Activated CD4-positive, alpha-beta T cell treated with anti-CD3 and anti-CD28 coated beads for 36 hours (primary cell): ENCODE results near the gene HJURP. TPM values are rescaled to one million over a fixed set of nuclear protein-coding genes. Genes with fewer than 3 reads are reported as not detected.

Source experiments
- ATAC-seq: fragments of 200-7000 bp; cut with Tn5 transposase; one replicate; pipeline ENCODE4 v1.10.0; 2021; ENCODE audit warnings: mild to moderate bottlenecking, moderate library complexity
- CTCF ChIA-PET: fragments of 350-600 bp; sonication (Branson Sonifier 250); formaldehyde crosslinking; loops from one replicate; lab custom pipeline; 2021; ENCODE audit warnings: antibody characterized with exemption; lab: Charles Lee
- POLR2A ChIA-PET: fragments of 350-600 bp; sonication (Branson Sonifier 250); formaldehyde crosslinking; loops from one replicate; lab custom pipeline; 2021; ENCODE audit warnings: antibody characterized with exemption, inconsistent platforms; lab: Charles Lee
- DNase-seq: peaks from one replicate; pipeline ENCODE4 v3.0.0-alpha.2; 2020
- H3K27ac Mint-ChIP-seq: one replicate; pipeline ENCODE4 v1.8.0; 2021; ENCODE audit warnings: mixed read lengths
- H3K27me3 Mint-ChIP-seq: one replicate; pipeline ENCODE4 v1.8.0; 2021; ENCODE audit warnings: mixed read lengths
- H3K36me3 Mint-ChIP-seq: one replicate; pipeline ENCODE4 v1.8.0; 2021; ENCODE audit warnings: low read depth, mixed read lengths
- H3K4me1 Mint-ChIP-seq: one replicate; pipeline ENCODE4 v1.8.0; 2021; ENCODE audit warnings: mixed read lengths
- H3K4me3 Mint-ChIP-seq: one replicate; pipeline ENCODE4 v1.8.0; 2021; ENCODE audit warnings: mild to moderate bottlenecking, moderate library complexity, mixed read lengths
- H3K9me3 Mint-ChIP-seq: one replicate; pipeline ENCODE4 v1.8.0; 2021; ENCODE audit warnings: low read depth, mixed read lengths
- intact Hi-C, 2 experiments: fragments of 100-400 bp; cut with DNase I in 1 of 2; cut with micrococcal nuclease in 1 of 2; formaldehyde crosslinking; loops; one replicate each; pipeline versions ENCODE4 v1.14.2 to v1.15.1; 2022 to 2024; cut with DNase I, micrococcal nuclease
- total RNA-seq, 2 experiments: library from RNA; stranded (reverse); gene quantifications; one replicate each; pipeline ENCODE4 v1.2.3, GENCODE V29; 2021

HJURP gene
- total RNA-seq, 2 experiments from 2014 or later, result 94.6 to 111 TPM

GRCh38 chr2:233865838-233866237 is 11.5 kb upstream of the HJURP start:
- ChIA-PET CTCF (interaction anchor here (2.3 kb wide), 1 partner anchor 10 kb away, joined by 12 read pairs; no protein-coding TSS in a partner anchor), POLR2A (no interaction called here)
- no peak overlapping the region for H3K27ac Mint-ChIP-seq
- ATAC-seq (no peak), DNase-seq (no peak)
- H3K4me1 Mint-ChIP-seq, result peaks cover 12% of the 10 kb centered on the region
- peaks cover 16% of the 10 kb centered on the region for H3K9me3 Mint-ChIP-seq
- H3K27me3 Mint-ChIP-seq, result peaks cover 1% of the 10 kb centered on the region
- H3K4me3 Mint-ChIP-seq, result no peak overlapping the region
- H3K36me3 Mint-ChIP-seq, result peaks cover 20% of the 10 kb centered on the region
- intact Hi-C loops, result loop anchor here in 1 of 2 experiments (5.0 kb wide), 1 partner anchor 509 kb away; no protein-coding TSS in a partner anchor

GRCh38 chr2:233862261-233862768 is 8.0 kb upstream of the HJURP start:
- no peaks in the 10 kb centered on the region for H3K27me3 Mint-ChIP-seq
- H3K9me3 Mint-ChIP-seq, result peaks cover 11% of the 10 kb centered on the region
- peaks cover 19% of the 10 kb centered on the region for H3K36me3 Mint-ChIP-seq
- peaks cover 4% of the 10 kb centered on the region for H3K4me1 Mint-ChIP-seq
- ChIA-PET CTCF (no interaction called here), POLR2A (no interaction called here)
- H3K27ac Mint-ChIP-seq, result no peak overlapping the region
- intact Hi-C loops, result no loop called here
- no peak overlapping the region for H3K4me3 Mint-ChIP-seq
- ATAC-seq (no peak), DNase-seq (no peak)

GRCh38 chr2:233858331-233858730 is 4.0 kb upstream of the HJURP start:
- ChIA-PET CTCF (interaction anchor here (0.6 to 1.8 kb wide), 7 partner anchors 13 to 642 kb away, joined by 3 to 5 read pairs (median 3); no protein-coding TSS in a partner anchor), POLR2A (no interaction called here)
- H3K36me3 Mint-ChIP-seq, result peaks cover 10% of the 10 kb centered on the region
- no peaks in the 10 kb centered on the region for H3K9me3 Mint-ChIP-seq
- no peaks in the 10 kb centered on the region for H3K27me3 Mint-ChIP-seq
- intact Hi-C loops, result loop anchor here (10.0 kb wide), 4 partner anchors 276 to 604 kb away; partner anchors contain the start of gene ATG16L1 (in 1 of the 2)
- H3K27ac Mint-ChIP-seq, result no peak overlapping the region
- ATAC-seq (no peak), DNase-seq (no peak)
- peaks cover 15% of the 10 kb centered on the region for H3K4me1 Mint-ChIP-seq
- H3K4me3 Mint-ChIP-seq, result no peak overlapping the region

GRCh38 chr2:233857511-233858141 is 3.3 kb upstream of the HJURP start:
- H3K36me3 Mint-ChIP-seq, result peaks cover 17% of the 10 kb centered on the region
- CTCF ChIA-PET, result interaction anchor here (0.6 to 1.8 kb wide), 11 partner anchors 9 to 643 kb away, joined by 3 to 6 read pairs (median 3); no protein-coding TSS in a partner anchor
- intact Hi-C loops, result loop anchor here (10.0 kb wide), 4 partner anchors 277 to 603 kb away; partner anchors contain the start of gene ATG16L1 (in 1 of the 2)
- H3K27me3 Mint-ChIP-seq, result no peaks in the 10 kb centered on the region
- no peak overlapping the region for H3K27ac Mint-ChIP-seq
- H3K4me3 Mint-ChIP-seq, result no peak overlapping the region
- H3K9me3 Mint-ChIP-seq, result no peaks in the 10 kb centered on the region
- peak; percentile 81 for DNase-seq
- no peak for ATAC-seq
- H3K4me1 Mint-ChIP-seq, result peaks cover 19% of the 10 kb centered on the region
- POLR2A ChIA-PET, result no interaction called here

- POLR2A ChIA-PET, result no interaction called here
- Mint-ChIP-seq H3K4me1 (peaks cover 26% of the 10 kb centered on the region), H3K9me3 (no peaks in the 10 kb centered on the region), H3K27me3 (no peaks in the 10 kb centered on the region), H3K4me3 (no peak overlapping the region), H3K27ac (no peak overlapping the region), H3K36me3 (peaks cover 30% of the 10 kb centered on the region)
- ATAC-seq (no peak), DNase-seq (no peak)
- CTCF ChIA-PET, result interaction anchor here (0.7 to 2.2 kb wide), 4 partner anchors 9 to 176 kb away, joined by 3 to 12 read pairs (median 3); partner anchors contain the start of gene MSL3B
- intact Hi-C loops, result loop anchor here (10.0 kb wide), 4 partner anchors 279 to 601 kb away; partner anchors contain the start of gene ATG16L1 (in 1 of the 2)
Observed at GRCh38 chr2:233856184-233856583, 1.8 kb upstream of the HJURP start.

- Mint-ChIP-seq H3K9me3 (no peaks in the 10 kb centered on the region), H3K4me1 (peaks cover 26% of the 10 kb centered on the region), H3K27me3 (no peaks in the 10 kb centered on the region), H3K4me3 (peak overlapping the region; percentile 43), H3K27ac (no peak overlapping the region), H3K36me3 (peaks cover 37% of the 10 kb centered on the region)
- ChIA-PET CTCF (interaction anchor here (1.6 to 2.2 kb wide), 2 partner anchors 8 to 10 kb away, joined by 5 to 12 read pairs; no protein-coding TSS in a partner anchor), POLR2A (interaction anchor here (0.6 to 1.2 kb wide), 2 partner anchors 11 to 1390 kb away, joined by 3 to 4 read pairs; no protein-coding TSS in a partner anchor)
- ATAC-seq (no peak), DNase-seq (no peak)
- intact Hi-C loops, result loop anchor here (2.0 to 10.0 kb wide), 5 partner anchors 279 to 641 kb away; partner anchors contain the start of genes ARL4C (in 1 of the 2) and ATG16L1 (in 1 of the 2)
Observed at GRCh38 chr2:233855345-233855744, 1.0 kb upstream of the HJURP start.

- ATAC-seq (no peak), DNase-seq (no peak)
- POLR2A ChIA-PET, result interaction anchor here (0.7 kb wide), 1 partner anchor 11 kb away, joined by 3 read pairs; no protein-coding TSS in a partner anchor
- intact Hi-C loops, result loop anchor here (1.0 to 10.0 kb wide), 8 partner anchors 14 to 643 kb away; partner anchors contain the start of genes ARL4C (in 1 of the 2), ATG16L1 (in 1 of the 2), MSL3B (in 1 of the 2) and USP40 (in 1 of the 2)
- H3K4me3 Mint-ChIP-seq, result peak overlapping the region; percentile 97
- no peaks in the 10 kb centered on the region for H3K9me3 Mint-ChIP-seq
- peaks cover 52% of the 10 kb centered on the region for H3K36me3 Mint-ChIP-seq
- no peaks in the 10 kb centered on the region for H3K27me3 Mint-ChIP-seq
- peaks cover 26% of the 10 kb centered on the region for H3K4me1 Mint-ChIP-seq
- CTCF ChIA-PET, result interaction anchor here (1.6 kb wide), 1 partner anchor 10 kb away, joined by 5 read pairs; no protein-coding TSS in a partner anchor
- peak overlapping the region; percentile 98 for H3K27ac Mint-ChIP-seq
Observed at GRCh38 chr2:233853883-233854240, 473 bp downstream of the HJURP start.

GRCh38 chr2:233853353-233853752 is 982 bp downstream of the HJURP start:
- ChIA-PET CTCF (no interaction called here), POLR2A (no interaction called here)
- intact Hi-C loops, result loop anchor here (5.0 to 10.0 kb wide), 5 partner anchors 281 to 599 kb away; partner anchors contain the start of genes ATG16L1 (in 1 of the 2) and USP40 (in 1 of the 2)
- Mint-ChIP-seq H3K4me3 (peak overlapping the region; percentile 97), H3K27me3 (no peaks in the 10 kb centered on the region), H3K27ac (peak overlapping the region; percentile 73), H3K4me1 (peaks cover 26% of the 10 kb centered on the region), H3K9me3 (no peaks in the 10 kb centered on the region), H3K36me3 (peaks cover 57% of the 10 kb centered on the region)
- DNase-seq (peak; percentile 32), ATAC-seq (no peak)

GRCh38 chr2:233852056-233852455 is 2.3 kb downstream of the HJURP start:
- ATAC-seq, result no peak
- Mint-ChIP-seq H3K9me3 (no peaks in the 10 kb centered on the region), H3K36me3 (peaks cover 69% of the 10 kb centered on the region), H3K4me3 (peak overlapping the region; percentile 97), H3K27ac (no peak overlapping the region), H3K27me3 (no peaks in the 10 kb centered on the region), H3K4me1 (peaks cover 24% of the 10 kb centered on the region)
- DNase-seq, result no peak
- ChIA-PET CTCF (no interaction called here), POLR2A (no interaction called here)
- intact Hi-C loops, result loop anchor here (5.0 to 10.0 kb wide), 5 partner anchors 283 to 597 kb away; partner anchors contain the start of genes ATG16L1 (in 1 of the 2) and USP40 (in 1 of the 2)

- DNase-seq (no peak), ATAC-seq (no peak)
- intact Hi-C loops, result loop anchor here (5.0 to 10.0 kb wide), 5 partner anchors 284 to 596 kb away; partner anchors contain the start of genes ATG16L1 (in 1 of the 2) and USP40 (in 1 of the 2)
- Mint-ChIP-seq H3K27me3 (no peaks in the 10 kb centered on the region), H3K36me3 (peaks cover 78% of the 10 kb centered on the region), H3K4me1 (peaks cover 24% of the 10 kb centered on the region), H3K4me3 (no peak overlapping the region), H3K27ac (no peak overlapping the region), H3K9me3 (no peaks in the 10 kb centered on the region)
- ChIA-PET CTCF (no interaction called here), POLR2A (no interaction called here)
Observed at GRCh38 chr2:233851169-233851568, 3.2 kb downstream of the HJURP start.

GRCh38 chr2:233850745-233851144 is 3.6 kb downstream of the HJURP start:
- H3K9me3 Mint-ChIP-seq, result no peaks in the 10 kb centered on the region
- ATAC-seq (no peak), DNase-seq (no peak)
- POLR2A ChIA-PET, result no interaction called here
- CTCF ChIA-PET, result no interaction called here
- H3K36me3 Mint-ChIP-seq, result peaks cover 82% of the 10 kb centered on the region
- H3K4me3 Mint-ChIP-seq, result no peak overlapping the region
- no peaks in the 10 kb centered on the region for H3K27me3 Mint-ChIP-seq
- H3K4me1 Mint-ChIP-seq, result peaks cover 23% of the 10 kb centered on the region
- H3K27ac Mint-ChIP-seq, result no peak overlapping the region
- intact Hi-C loops, result loop anchor here (5.0 to 10.0 kb wide), 5 partner anchors 283 to 596 kb away; partner anchors contain the start of genes ATG16L1 (in 1 of the 2) and USP40 (in 1 of the 2)
